ENCODE results near the gene HS6ST3.

DNA sequence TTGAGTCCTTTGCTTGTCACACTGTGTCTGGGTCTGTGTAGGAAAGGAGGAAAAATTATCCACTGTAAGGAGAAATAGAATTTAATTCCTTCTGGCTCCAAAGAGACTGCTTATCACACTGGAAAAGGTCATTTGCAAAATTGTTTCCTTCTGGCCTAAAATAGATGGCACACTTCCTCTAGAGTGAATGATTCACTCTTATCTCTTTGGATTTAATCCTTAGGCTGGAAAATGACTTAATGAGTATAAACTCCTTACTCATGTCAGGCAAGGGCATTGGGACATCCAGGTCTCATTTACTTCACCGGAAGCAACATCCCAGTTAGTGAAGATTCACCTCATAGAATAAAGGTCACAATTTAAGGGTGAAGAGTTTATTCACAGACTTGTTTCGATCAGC is 610.8 kb downstream of the HS6ST3 start:
- TF ChIP-seq, protein P1, sequence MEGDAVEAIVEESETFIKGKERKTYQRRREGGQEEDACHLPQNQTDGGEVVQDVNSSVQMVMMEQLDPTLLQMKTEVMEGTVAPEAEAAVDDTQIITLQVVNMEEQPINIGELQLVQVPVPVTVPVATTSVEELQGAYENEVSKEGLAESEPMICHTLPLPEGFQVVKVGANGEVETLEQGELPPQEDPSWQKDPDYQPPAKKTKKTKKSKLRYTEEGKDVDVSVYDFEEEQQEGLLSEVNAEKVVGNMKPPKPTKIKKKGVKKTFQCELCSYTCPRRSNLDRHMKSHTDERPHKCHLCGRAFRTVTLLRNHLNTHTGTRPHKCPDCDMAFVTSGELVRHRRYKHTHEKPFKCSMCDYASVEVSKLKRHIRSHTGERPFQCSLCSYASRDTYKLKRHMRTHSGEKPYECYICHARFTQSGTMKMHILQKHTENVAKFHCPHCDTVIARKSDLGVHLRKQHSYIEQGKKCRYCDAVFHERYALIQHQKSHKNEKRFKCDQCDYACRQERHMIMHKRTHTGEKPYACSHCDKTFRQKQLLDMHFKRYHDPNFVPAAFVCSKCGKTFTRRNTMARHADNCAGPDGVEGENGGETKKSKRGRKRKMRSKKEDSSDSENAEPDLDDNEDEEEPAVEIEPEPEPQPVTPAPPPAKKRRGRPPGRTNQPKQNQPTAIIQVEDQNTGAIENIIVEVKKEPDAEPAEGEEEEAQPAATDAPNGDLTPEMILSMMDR (IDR thresholded peaks at IDR 0.05 in 4 of 5, conservative IDR thresholded peaks at IDR 0.05 in 1 of 5): no peak
- TF ChIP-seq POLR2A (IDR thresholded peaks at IDR 0.05): no peak
